CD4-positive, alpha-beta T cell treated with Interferon gamma for 1 hour (primary cell): ENCODE measurements around the gene KCTD7.
"Not testable (repeated sequence)": the region's sequence is repeated elsewhere in the genome, so short reads cannot be mapped to it uniquely, and the experiment has no call there.

Experiments used
- DNase-seq: peaks from one replicate; pipeline ENCODE4 v3.0.0-alpha.2; 2020

The KCTD7 gene

DNA sequence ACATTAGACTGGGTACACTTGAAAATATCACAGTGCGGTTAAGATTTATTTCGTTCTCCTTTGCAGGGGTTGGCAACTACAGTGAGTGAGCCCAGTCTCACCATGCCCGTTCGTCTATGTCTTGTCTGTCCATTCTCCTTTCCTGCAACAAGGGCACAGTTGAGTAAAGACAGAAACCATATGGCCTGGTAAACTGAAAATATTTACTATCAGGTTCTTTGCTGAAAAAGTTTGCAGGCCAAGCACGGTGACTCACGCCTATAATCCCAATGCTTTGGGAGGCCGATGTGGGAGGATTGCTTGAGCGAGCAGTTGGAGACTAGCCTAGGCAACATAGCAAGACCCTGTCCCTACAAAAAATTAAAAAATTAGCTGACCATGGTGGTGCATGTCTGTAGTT, 11.4 kb upstream of the KCTD7 start:
- DNase-seq = no peak

DNA sequence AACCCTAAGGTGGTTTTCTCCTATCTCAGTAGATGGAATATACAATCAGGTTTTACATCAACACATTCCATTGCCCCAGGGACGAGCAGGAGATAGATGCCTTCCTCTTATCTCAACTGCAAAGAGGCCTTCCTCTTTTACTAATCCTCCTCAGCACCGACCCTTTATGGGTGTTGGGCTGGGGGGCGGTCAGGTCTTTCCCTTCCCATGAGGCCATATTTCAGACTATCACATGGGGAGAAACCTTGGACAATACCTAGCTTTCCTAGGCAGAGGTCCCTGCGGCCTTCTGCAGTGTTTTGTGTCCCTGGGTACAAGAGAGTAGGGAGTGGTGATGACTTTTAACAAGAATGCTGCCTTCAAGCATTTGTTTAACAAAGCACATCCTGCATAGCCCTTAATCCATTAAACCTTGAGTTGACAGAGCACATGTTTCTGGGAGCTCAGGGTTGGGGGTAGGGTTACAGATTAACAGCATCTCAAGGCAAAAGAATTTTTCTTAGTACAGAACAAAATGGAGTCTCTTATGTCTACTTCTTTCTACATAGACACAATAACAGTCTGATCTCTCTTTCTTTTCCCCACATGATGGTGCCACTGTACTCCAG, 9.2 kb upstream of the KCTD7 start:
- DNase-seq = not testable (repeated sequence)

DNA sequence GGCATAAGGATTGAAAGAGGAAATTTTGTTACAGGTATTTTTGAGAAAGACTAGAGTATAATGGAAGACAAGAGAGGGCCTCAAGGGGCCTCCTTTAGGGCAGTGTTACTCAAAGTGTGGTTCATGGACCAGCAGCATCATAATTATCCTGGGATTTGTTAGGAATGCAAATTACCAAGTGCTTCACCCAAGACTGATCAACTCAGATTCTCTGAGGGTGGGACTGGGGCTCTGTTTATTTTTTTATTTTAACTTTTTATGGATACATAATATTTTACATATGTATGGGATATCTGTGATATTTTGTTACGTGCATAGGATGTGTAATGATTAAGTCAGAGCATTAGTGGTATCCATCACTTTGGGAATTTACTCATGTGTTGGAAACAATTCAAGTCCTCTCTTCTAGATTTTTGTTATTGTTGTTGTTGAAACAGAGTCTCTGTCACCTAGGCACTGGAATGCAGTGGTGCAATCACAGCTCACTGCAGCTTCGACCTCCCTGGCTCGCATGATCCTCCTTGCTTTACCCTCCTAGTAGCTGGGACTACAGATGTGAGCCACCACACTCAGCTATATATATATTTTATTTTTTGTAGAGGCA, 2.2 kb upstream of the KCTD7 start:
- no peak for DNase-seq

DNA sequence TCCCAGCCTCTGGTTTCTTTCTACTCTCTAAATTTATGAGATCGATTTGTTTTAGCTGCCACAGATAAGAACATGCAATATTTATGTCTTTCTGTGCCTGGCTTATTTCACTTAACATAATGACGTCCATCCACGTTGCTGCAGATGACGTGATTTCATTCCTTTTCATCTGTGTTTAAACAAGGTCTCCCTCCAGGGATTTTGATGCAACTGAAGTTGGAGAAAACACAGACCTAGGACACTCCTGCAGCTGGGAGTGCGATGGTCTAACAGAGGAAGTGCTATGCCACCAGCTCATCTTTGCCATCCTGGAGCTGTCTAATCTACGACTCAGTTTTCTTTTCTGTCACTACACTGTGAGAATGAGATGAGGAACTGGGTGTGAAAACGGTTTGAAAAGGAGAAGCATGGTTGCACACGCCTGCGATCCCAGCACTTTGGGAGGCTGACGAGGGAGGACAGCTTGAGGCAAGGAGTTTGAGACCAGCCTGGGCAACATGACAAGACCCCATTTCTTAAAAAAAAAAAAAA, 1.5 kb upstream of the KCTD7 start:
- peak; percentile 19 for DNase-seq

DNA sequence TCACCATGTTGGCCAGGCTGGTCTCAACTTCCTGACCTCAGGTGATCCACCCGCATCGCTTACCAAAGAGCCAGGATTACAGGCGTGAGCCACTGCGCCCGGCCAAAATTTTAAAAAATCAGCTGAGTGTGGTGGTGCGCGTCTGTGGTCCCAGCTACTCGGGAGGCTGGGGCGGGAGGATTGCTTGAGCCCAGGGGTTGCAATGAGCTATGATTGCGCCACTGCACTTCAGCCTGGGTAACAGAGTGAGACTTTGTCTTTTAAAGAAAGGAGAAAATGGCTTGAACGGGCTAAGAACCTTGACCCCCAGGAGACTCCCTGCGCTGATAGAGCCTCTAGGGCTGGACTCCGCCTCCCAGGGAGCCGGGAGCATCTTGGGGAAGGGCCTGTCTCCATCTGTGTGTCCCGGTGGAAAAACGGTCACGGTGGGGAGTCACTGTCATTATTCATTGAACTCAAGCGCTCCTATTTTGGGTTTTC, 760 bp upstream of the KCTD7 start:
- DNase-seq = no peak

DNA sequence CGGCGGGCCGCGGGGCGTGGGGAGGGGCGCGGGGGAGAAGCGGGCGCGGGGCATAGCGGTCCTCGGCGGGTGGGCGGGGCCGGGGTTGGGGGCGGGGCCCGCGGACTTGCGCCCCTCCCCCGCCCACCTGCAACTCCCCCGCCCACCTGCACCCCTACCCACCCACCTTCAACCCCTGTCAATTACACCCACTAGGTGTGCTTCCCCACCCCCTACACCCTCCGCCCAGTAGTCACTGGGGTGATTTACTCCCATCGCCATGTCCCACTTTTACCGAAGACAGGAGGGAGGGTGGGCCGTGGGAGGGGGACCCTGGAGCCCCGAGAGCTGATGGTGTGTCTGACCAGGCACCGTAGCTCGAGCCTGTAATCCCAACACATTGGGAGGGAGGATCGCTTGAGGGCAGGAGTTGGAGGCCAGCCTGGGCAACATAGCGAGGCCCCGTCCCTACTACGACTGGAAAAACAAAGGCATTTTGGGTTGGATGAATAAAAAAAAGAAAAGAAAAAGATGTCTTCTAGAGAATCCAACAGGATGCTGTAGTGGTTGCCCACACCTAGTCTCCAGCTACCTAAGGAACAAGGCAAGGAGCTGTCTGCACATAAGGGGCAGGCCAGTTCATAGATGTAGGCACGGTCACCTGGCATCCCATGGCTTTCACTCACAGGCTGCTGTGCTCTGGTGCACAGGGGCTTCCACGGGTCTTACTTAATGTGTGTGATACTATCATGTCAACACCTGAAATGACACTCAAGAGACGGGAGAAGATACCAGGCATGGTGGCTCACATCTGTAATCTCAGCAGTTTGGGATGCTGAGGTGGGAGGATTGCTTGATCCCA, 761 bp downstream of the KCTD7 start:
- no peak for DNase-seq

DNA sequence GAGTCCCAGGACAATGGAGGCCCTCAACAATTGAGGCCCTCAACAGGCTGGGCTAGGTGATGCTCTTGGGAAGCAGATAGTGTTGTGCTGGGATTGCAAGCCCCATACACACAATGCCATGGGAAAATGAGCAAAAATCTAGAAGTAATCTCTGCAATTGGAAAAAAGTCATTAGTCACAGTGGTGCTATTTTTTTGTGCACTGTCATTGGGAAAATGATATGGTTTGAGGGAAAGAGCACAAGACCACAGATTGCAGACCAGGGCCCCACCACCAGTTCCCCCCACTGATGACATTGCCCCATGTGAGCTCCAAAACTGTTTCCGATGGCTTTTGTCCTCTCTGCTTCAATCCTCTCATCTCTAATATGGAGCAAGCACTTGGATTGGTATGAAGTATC, 1.9 kb downstream of the KCTD7 start:
- DNase-seq = no peak

DNA sequence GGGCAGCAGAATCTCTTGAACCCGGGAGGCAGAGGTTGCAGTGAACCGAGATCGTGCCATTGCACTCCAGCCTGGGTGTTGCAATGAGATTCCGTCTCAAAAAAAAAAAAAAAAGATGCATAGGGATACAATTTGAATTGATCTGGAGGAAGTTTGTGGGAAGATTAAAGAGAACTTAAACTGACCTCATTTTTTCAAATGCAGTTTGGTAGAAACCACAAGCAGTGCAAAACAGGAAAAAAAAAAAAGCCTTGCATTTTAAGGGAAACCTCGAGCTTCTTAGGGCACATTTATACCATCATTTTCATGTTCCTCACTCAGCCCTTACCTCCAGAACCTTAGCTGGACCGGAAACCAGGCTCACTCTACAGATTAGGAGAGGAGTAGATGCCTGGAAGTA, 2.8 kb downstream of the KCTD7 start:
- no peak for DNase-seq

DNA sequence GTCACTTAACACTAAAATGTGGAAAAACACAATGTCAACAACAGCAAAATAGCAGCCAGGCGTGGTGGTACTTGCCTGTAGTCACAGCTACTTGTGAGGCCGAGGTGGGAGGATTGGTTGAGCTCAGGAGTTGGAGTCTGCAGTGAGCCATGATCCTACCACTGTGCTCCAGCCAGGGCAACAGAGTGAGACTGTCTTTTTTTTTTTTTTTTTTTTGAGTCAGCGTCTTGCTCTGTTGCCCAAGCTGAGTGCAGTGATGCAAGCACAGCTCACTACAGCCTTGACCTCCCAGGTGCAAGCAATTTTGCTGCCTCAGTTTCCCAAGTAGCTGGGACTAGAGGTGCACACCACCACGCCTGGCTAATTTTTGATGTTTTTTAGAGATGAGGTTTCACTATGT, 6.1 kb downstream of the KCTD7 start:
- no peak for DNase-seq

DNA sequence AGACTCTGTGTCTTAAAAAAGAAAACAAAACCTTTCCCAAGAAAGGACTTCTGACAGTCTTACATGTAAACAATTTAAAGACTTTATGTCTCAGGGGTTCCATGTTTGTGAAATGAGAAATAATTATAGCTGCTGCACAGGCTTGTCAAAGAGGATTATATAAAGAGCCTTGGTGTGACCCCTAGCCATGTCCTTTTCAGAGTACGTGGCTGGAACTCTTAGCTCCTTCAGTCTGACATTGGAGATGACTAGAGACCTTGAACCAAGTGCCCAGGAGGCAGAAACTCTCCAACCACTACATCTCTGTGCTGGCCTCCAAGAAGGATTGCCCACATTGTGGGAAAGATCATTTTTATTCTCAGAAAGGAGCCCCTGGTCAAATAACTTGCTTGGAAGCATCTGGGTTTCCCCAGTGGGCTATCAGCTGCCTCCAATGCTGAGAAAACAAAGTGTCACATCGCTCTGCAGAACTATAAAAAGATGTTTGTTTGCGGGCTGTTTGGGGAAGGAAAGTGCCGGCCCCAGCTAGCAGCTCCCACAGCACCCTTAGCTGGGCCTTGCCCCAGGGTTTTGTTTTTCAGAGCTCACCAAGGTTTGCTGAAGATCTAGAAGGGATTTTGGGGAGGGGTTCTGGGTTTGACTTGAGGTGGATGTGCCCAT, 6.8 kb downstream of the KCTD7 start:
- not testable (repeated sequence) for DNase-seq

DNA sequence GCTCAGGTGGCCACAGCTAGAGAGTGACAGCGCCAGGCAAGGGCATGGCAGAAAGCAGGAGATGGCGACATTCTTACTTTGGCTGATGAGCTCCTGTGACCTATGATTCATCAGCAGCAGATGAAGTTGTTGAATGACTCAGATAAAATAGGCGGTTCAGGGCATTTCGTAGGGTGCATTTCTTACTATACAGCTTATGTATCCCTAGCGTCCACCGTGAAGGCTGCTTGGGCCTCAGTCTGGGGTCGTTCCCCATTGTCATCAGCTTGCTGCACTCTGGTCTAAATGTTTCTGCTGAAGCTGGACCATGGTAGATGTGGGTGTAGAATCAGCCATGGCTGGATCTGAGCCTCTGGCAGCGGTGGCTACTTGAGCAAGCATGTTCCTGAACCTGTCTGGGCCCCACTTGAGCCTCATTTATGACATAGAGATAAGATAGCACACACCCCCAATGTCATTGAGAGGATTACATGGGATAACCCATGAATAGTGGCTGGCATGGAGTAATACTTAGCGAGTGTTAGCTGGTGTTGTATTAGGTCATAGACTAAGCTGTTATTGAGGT, 7.4 kb downstream of the KCTD7 start:
- DNase-seq = not testable (repeated sequence)

DNA sequence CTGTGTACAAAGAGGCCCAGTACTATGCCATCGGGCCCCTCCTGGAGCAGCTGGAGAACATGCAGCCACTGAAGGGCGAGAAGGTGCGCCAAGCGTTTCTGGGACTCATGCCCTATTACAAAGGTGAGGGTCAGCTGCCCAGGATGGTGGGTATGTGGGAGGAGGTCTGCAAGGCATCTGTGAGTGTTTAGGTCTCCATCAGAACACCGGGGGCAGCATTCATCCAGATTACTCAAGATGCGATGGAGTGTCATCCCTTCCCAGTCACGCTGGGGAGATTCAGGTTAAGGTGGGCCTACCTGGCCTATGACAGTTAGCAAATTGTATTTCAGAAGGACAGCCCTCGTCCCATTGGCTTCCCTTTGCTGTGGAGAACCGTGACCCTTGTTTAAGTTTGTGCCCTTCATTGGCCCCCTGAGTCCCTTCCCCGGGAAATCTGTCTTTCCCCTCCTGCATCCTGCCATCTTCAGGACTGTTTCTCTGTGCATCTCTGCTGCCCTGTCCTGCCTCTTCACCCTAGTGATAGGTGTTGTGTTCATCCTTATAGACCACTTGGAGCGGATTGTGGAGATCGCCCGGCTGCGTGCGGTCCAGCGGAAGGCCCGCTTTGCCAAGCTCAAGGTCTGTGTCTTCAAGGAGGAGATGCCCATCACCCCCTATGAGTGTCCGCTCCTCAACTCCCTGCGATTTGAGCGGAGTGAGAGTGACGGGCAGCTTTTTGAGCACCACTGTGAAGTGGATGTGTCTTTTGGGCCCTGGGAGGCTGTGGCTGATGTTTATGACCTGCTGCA, 9.8 kb downstream of the KCTD7 start:
- no peak for DNase-seq

DNA sequence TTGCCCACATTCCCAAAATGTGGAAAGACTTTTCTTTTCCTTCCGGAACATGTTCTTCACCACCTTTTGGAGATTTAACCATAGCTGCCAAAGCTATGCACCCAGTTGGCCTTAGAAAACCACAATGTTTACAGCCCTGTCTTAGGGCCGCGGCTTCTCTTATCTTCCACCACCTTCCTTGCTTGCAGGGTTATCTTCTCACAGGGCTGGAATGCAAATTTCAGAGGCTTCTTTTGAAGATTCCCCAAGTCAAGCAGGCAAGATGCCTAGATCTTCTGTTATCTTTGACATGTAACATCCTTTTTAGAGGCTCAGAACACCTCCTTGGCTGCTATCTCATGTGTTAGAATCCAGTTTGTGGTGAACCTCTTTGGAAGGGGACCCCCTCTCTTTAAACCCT, 11.1 kb downstream of the KCTD7 start:
- no peak for DNase-seq

DNA sequence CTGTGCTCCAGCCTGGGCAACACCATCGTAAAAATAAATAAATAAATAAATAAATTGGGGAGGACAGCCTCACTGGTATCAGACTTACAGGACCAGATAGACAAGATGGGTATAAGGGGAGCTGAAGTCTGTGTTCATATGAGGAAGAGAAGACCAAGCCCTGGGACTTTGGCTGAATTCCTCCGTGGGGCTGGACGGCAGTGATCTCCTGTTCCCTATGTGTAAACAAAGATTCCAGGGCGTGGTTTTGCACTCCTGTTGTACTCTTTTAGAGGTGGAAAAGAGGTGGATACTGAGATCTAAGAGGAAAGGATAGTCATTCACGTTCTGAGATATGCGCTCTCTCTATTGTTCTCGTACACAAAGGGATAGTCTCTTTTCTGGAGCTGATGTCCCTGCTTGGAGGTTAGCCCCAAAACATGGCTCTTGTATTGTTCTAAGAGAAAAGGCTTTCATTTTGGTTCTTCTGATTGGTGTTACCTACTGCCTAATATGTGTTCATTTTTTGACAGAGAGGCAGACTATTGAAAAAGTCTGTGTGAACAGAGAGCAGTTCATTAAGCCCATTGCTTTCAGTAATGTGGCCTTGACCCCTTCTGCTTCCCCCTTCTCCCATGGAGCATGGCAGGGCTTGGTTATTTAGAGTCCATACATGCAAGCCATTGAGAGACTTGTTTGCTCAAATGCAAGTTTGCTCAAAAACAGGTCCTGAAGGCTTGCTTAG, 12.3 kb downstream of the KCTD7 start:
- no peak for DNase-seq

DNA sequence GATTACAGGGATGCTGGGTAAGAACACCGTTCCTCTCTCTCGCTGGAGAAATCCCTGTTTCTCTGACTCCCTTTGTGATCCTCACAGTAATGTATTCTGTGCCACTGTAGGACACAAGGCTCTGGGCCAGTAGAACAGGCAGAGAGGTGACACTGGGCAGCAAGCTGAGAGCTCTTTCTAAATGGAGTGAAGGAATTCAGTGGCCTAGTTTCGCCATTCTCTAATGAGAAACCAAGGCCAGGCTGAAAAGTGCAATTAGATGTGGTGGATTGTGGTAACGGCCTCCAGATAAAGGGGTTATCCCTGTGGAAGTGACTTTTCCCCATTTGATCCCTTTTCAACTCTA, 12.8 kb downstream of the KCTD7 start:
- DNase-seq = no peak

DNA sequence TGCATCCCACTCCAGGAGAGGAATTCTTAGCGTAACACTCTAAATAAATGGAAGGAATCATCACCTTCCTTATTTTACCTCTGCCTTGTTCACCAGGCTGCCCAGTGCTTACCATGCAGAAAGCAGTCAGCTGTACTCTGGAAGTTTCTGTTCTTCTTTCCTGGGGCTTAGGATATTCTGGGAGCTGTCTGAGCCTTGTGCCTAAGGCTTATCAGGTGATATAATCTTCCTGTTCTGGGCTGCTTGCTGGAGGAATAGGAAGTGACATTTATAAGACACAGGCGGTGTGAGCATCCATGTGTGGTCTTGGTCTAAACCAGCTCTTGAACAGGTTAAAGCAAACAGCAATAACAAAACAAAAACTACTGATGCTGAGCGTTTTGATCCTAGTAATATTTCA, 13.5 kb downstream of the KCTD7 start:
- no peak for DNase-seq

DNA sequence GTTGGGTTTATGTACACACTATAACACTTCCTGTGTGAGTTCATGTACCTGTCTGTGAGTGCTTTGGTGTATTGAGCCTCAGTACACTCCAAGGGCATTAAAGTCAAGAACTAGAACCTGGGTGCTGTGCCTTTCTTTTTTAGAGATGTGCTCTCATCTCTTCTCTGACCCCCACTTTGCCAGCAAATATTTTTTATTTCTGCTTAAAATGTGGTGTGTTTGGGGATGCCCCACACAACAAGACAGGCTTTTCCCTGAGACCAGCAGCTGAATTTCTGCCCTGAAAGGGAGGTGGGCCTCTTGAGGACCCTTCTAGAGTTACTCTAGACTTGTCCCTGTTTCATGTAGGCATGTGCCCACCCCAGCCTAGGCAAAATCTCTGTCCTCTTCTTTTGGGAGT, 14.3 kb downstream of the KCTD7 start:
- no peak for DNase-seq

DNA sequence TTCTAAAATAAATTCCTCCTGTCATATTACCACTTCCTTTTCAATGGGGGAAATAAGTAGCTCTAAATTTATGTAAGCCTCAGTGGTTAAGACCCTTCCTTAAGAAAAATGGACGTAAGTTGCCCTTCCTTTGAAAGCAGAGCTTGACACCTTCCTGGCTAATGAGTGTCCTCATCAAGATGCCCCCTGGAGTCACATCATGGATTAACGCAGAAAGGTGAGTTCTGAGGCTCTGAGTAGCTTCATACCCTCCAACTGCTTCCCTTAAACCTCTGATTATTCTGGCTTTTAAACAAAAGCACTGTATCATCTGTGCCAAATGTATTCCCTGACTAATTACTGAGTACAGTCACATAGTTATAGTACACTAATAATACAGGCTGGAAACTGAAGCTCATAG, 14.7 kb downstream of the KCTD7 start:
- DNase-seq = no peak

DNA sequence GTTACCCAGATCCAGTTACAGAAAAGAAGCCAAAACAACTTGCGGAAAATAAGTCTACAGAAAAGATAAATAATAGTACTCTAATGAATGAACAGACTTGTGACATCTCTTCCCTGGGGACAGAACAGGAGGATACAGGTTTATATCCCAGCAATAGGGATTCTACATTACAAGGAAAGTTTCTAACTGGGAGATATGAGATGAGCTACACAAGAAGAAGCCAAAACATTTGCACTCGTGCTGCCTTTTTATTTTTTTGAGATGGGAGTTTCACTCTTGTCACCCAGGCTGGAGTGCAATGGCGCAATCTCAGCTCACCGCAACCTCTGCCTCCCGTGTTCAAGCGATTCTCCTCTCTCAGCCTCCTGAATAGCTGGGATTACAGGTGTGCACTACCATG, 22.3 kb downstream of the KCTD7 start:
- DNase-seq = not testable (repeated sequence)

DNA sequence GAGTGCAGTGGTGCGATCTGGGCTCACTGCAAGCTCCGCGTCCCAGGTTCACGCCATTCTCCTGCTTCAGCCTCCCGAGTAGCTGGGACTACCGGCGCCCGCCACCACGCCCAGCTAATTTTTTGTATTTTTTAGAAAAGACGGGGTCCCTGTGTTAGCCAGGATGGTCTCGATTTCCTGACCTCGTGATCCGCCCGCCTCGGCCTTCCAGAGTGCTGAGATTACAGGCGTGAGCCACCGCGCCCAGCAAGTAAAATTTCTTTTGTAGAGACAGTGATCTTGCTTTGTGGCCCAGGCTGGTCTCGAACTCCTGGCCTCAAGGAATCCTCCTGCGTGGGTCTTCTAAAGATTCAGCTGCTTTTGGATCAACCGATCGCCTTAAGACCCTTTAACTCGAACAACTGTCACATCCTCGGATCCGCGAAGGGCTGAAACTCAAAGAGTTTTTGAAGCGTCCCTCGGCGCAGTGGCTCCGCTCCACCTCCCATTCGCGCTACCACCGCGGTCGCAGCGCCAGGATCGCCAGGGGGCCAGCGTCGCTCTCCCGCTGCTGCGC, 25.1 kb downstream of the KCTD7 start:
- DNase-seq = not testable (repeated sequence)
